MCF 10A (cell line): ENCODE data around the gene GPRC5C. TPM values are rescaled to one million over a fixed set of nuclear protein-coding genes. Genes with fewer than 3 reads are reported as not detected.

Source experiments
- BruUV-seq: library from RNA; stranded (reverse); fragments of 400-500 nt; replicated peaks from 2 replicates; lab custom pipeline; 2021; lab: Mats Ljungman, UMichigan
- CTCF ChIA-PET: fragments of 300-600 bp; sonication (Branson Sonifier 250); formaldehyde crosslinking; extraction: SDS; loops from one replicate; lab custom pipeline; 2021; ENCODE audit warnings: antibody characterized with exemption, inconsistent platforms; lab: Yijun Ruan, JAX
- POLR2A ChIA-PET: fragments of 300-600, 350-650 bp; sonication (Branson Sonifier 250); formaldehyde crosslinking; extraction: SDS; loops from one replicate; lab custom pipeline; 2020; ENCODE audit warnings: antibody characterized with exemption, inconsistent platforms; lab: Yijun Ruan, JAX
- DNase-seq: peaks from one replicate; pipeline ENCODE4 v3.0.0-alpha.2; 2018; ENCODE audit not compliant: unreplicated experiment
- H3K27ac Mint-ChIP-seq: one replicate; pipeline ENCODE4 v1.8.0; 2022; ENCODE audit warnings: mild to moderate bottlenecking, low read depth, mixed read lengths; ENCODE audit not compliant: unreplicated experiment
- H3K27me3 Mint-ChIP-seq: one replicate; pipeline ENCODE4 v1.8.0; 2022; ENCODE audit warnings: mixed read lengths; ENCODE audit not compliant: insufficient read depth, unreplicated experiment
- H3K36me3 Mint-ChIP-seq: one replicate; pipeline ENCODE4 v1.8.0; 2022; ENCODE audit warnings: mild to moderate bottlenecking, moderate library complexity, mixed read lengths; ENCODE audit not compliant: insufficient read depth, unreplicated experiment
- H3K4me1 Mint-ChIP-seq: one replicate; pipeline ENCODE4 v1.8.0; 2022; ENCODE audit warnings: mixed read lengths; ENCODE audit not compliant: insufficient read depth, unreplicated experiment
- H3K4me3 Mint-ChIP-seq: one replicate; pipeline ENCODE4 v1.8.0; 2022; ENCODE audit warnings: mild to moderate bottlenecking, moderate library complexity, mixed read lengths; ENCODE audit not compliant: unreplicated experiment
- H3K9me3 Mint-ChIP-seq: one replicate; pipeline ENCODE4 v1.8.0; 2022; ENCODE audit warnings: mixed read lengths; ENCODE audit not compliant: unreplicated experiment
- intact Hi-C: fragments of 100-400 bp; cut with micrococcal nuclease; formaldehyde crosslinking; loops from 2 replicates; pipeline ENCODE4 v1.14.1; 2022
- total RNA-seq: library from RNA; stranded (reverse); gene quantifications from 2 replicates; pipeline ENCODE4 v1.2.3, GENCODE V29; 2022
- TF ChIP-seq, protein P1 (sequence below): fragments of 200-600 bp; IDR thresholded peaks from one replicate; pipeline ENCODE4 v1.8.0; 2022; ENCODE audit warnings: antibody characterized with exemption, mild to moderate bottlenecking; ENCODE audit not compliant: unreplicated experiment

Gene GPRC5C
- total RNA-seq, 1 experiment from 2014 or later: 17.7 TPM

DNA sequence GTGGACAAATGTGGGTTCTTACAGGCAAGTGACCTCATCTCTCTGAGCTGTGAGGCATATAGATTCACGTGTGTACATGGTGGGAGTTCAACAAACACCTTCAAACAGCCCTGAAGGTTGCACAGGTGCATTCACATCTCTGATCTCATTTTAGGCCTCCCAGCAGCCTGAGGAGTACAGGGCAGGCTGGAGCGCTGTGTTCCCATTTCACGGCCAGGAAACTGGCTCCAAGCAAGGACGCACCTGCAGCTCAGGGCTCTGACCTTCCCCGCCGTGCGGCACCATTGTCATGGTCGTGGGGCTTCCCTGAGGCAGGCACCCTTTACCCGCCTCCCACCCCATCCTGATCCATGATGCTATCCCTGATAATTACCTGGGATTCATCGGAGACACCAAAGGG is 29.7 kb downstream of the GPRC5C start:
- Mint-ChIP-seq H3K27ac (no peak overlapping the region), H3K36me3 (no peaks in the 10 kb centered on the region), H3K4me3 (no peak overlapping the region), H3K9me3 (no peaks in the 10 kb centered on the region), H3K27me3 (no peaks in the 10 kb centered on the region), H3K4me1 (no peaks in the 10 kb centered on the region)
- POLR2A ChIA-PET: no interaction called here
- CTCF ChIA-PET: interaction anchor here (0.6 to 9.3 kb wide), 4 partner anchors 32 to 142 kb away, joined by 3 to 283 read pairs (median 4); no protein-coding TSS in a partner anchor
- no TSS peak for BruUV-seq
- DNase-seq: no peak
- TF ChIP-seq, protein P1, sequence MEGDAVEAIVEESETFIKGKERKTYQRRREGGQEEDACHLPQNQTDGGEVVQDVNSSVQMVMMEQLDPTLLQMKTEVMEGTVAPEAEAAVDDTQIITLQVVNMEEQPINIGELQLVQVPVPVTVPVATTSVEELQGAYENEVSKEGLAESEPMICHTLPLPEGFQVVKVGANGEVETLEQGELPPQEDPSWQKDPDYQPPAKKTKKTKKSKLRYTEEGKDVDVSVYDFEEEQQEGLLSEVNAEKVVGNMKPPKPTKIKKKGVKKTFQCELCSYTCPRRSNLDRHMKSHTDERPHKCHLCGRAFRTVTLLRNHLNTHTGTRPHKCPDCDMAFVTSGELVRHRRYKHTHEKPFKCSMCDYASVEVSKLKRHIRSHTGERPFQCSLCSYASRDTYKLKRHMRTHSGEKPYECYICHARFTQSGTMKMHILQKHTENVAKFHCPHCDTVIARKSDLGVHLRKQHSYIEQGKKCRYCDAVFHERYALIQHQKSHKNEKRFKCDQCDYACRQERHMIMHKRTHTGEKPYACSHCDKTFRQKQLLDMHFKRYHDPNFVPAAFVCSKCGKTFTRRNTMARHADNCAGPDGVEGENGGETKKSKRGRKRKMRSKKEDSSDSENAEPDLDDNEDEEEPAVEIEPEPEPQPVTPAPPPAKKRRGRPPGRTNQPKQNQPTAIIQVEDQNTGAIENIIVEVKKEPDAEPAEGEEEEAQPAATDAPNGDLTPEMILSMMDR: no peak
- intact Hi-C loops: no loop called here

DNA sequence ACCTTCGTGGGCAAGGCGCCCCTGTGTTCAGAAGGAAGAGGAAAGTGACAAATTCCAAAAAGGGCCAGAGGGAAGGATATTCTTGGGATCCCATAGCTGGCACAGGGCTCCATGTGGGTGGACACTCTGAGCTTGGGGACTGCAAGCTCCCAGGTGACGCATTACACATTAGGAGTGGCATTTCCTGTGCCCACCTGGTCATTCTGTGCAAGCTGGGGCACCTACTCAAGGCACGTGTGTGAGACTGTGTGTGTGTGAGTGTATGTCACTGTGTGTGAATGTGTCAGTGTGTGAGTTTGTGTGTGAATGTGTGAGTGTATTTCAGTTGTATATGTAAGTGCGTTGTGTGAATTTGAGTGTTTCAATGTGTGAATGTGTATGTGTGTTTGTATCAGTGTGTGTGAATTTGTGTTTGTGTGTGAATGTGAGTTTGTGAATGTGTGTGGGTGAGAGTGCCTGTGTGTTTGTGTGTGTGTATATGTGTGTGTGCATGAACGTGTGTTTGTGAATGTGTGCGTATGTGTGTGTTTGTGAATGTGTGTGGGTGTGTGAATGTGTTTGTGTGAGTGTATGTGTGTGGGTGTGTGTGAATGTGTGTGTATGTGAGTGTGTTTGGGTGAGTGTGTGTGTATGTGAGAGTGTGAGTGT is 33.0 kb downstream of the GPRC5C start:
- ChIA-PET CTCF (interaction anchor here (0.5 to 0.7 kb wide), 2 partner anchors 83 to 99 kb away, joined by 4 to 5 read pairs; no protein-coding TSS in a partner anchor), POLR2A (no interaction called here)
- intact Hi-C loops: no loop called here
- TF ChIP-seq, protein P1: no peak
- Mint-ChIP-seq H3K4me3 (no peak overlapping the region), H3K9me3 (no peaks in the 10 kb centered on the region), H3K27me3 (peaks cover 4% of the 10 kb centered on the region), H3K4me1 (no peaks in the 10 kb centered on the region), H3K36me3 (no peaks in the 10 kb centered on the region), H3K27ac (no peak overlapping the region)
- no TSS peak for BruUV-seq
- no peak for DNase-seq

DNA sequence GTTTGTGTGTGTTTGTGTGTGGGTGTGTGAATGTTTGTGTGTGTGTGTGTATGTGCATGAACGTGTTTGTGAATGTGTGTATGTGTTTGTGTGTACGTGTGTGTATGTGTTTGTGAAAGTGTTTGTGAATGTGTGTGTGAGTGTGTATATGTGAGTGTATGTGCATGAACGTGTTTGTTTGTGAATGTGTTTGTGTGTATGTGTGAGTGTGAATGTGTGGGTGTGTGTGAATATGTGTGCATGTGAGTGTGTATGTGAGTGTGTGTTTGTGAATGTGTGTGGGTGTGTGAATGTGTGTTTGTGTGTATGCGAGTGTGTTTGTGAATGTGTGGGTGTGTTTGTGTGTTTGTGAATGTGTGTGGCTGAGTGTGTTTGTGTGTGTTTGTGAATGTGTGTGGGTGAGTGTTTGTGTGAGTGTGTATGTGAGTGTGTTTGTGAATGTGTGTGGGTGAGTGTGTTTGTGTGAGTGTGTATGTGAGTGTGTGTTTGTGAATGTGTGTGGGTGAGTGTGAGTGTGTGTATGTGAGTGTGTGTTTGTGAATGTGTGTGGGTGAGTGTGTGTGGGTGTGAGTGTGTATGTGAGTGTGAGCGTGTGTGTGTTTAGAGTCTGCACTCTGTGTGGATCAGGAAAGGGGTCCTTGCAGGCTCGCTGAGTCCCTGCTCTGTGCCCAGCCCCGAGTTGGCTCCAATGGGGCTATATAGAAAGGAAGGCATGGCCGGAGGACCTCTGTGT is 33.7 kb downstream of the GPRC5C start:
- TF ChIP-seq, protein P1: no peak
- ChIA-PET POLR2A (no interaction called here), CTCF (no interaction called here)
- H3K4me3 Mint-ChIP-seq: no peak overlapping the region
- H3K9me3 Mint-ChIP-seq: no peaks in the 10 kb centered on the region
- intact Hi-C loops: no loop called here
- DNase-seq: no peak
- no peaks in the 10 kb centered on the region for H3K36me3 Mint-ChIP-seq
- peaks cover 11% of the 10 kb centered on the region for H3K27me3 Mint-ChIP-seq
- no TSS peak for BruUV-seq
- no peak overlapping the region for H3K27ac Mint-ChIP-seq
- no peaks in the 10 kb centered on the region for H3K4me1 Mint-ChIP-seq

DNA sequence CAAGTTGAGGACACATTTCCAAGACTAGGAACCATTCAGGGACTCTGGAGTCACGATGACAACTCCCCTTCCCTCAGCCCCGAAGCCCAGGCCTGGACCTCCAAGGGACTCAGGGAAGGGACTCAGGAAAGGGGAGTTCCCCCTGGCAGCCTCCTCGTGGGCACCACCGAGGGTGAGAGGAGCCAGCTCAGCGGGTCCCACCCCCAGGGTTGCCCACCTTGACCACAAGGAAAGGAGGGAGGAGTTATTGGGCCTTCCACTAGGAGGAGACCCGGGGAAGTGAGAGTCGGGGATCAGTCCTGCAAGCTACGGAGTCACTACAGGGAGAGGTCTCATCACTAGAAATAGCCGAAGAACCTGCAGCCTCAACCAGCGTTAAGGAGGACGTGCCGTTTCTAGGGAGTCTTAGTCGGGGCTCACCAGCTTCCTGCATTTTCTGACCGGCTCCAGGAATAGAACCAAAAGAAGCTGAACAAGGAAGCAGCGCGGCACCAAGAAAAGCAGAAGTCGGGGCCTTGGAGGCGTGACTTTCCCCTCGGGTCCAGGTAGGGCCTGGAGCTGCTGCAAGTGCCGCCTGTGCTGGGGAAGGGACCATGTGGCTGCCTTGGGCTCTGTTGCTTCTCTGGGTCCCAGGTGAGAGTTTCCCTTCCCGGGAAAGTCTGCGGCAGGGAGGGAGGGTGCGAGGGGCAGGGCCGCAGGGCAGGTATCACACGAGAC is 34.4 kb downstream of the GPRC5C start, which contains the start of gene CD300A:
CD300A (plus strand) TSS at position 524 of the 717 bp plus-strand sequence; CDS start at position 594, 70 bp downstream.
- Mint-ChIP-seq H3K9me3 (no peaks in the 10 kb centered on the region), H3K4me3 (no peak within 1 kb of the TSS), H3K27ac (no peak within 1 kb of the TSS), H3K27me3 (peaks cover 13% of the 10 kb centered on the region), H3K36me3 (no peaks in the 10 kb centered on the region), H3K4me1 (no peaks in the 10 kb centered on the region)
- POLR2A ChIA-PET: no interaction called here
- TF ChIP-seq, protein P1: no peak
- CTCF ChIA-PET: interaction anchor here (0.6 kb wide), 1 partner anchor 245 kb away, joined by 3 read pairs; no protein-coding TSS in a partner anchor
- no peak for DNase-seq
- intact Hi-C loops: no loop called here
- no TSS peak for BruUV-seq
